GM18867 (cell line): ENCODE data around the gene ZNF576.
"Not testable (repeated sequence)": the region's sequence is repeated elsewhere in the genome, so short reads cannot be mapped to it uniquely, and the experiment has no call there.

Source experiments
- ATAC-seq: cut with Tn5 transposase; IDR thresholded peaks from one replicate; pipeline ENCODE4 v1.9.1; 2021; ENCODE audit warnings: mild to moderate bottlenecking, moderate library complexity; ENCODE audit not compliant: unreplicated experiment

ZNF576 gene

DNA sequence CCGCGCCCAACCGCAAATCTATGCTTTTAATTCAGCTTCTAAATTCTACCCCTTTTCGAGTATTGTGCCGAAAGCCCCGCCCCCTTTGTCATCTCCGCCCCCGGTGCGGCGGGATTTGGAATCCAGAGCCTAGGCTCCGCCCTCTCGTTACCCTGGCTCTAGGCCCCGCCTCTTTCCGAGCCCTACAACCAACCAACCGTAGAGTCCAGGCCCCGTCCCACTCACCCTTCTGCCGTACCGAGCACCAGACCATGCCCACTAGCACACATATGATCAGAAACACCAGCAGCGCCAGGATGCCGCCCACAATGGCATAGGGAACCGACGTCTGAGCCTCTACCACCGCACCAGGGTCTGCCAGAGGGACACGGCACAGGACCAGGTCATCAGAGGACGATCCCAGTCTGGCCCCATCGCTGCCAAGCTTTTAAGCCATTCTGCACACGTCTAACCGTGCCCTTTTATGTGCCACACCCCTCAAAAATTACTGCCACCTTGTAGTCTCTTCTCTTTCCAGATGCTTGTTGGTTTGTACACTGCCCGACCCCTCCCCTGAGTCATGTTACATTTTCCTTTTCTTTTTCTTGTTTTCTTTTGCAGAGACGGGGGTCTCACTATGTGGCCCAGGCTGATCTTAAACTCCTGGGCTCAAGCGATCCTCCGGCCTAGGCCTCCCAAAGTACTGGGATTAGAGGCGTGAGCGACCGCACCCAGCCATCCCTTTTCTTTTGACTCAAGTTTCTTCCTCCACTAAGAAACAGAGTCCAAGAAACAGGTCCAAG is 27.7 kb downstream of the ZNF576 start:
- no peak for ATAC-seq

GRCh38 chr19:43624933-43625332 is 28.5 kb downstream of the ZNF576 start:
- ATAC-seq, result no peak

GRCh38 chr19:43625918-43626579 is 29.7 kb downstream of the ZNF576 start:
- no peak for ATAC-seq

DNA sequence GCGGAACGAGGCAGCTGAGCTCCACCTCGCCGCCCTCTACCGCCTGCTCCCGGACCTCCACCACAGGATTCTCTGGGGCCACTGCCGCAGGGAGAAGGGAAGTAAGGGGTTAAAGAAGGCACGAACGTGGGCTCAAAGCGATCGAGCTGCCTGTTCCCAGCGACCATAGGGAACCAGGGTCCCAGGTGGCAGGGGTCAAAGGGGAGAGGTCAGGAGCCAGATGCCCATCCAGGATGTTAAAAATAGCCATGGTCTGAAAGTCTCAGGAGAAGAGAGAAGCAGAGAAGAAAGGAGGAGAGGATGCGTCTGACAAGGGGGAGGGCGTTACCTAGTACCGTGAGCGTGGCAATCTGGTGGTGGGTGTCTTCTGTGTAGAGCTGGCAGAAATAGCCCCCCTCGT is 30.4 kb downstream of the ZNF576 start:
- ATAC-seq, result no peak

- no peak for ATAC-seq
Measured at GRCh38 chr19:43628646-43629326, 32.4 kb downstream of the ZNF576 start.

GRCh38 chr19:43631491-43631890 is 35.1 kb downstream of the ZNF576 start:
- ATAC-seq, result no peak

DNA sequence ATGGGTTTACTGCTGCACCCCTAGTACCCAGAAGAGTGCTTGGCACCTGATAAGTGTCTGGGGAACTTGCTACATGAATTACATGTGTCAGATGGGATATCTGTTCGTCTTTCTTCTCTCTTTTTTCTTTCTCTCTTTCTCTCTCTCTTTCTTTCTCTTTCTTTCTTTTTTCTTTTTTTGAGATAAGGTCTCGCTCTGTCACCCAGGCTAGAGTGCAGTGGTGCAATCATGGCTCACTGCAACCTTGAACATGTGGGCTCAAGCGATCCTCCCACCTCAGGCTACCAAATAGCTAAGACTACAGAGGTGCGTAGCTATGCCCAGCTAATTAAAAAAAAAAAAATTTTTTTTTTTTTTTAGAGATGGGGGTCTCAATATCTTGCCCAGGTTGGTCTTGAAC is 37.1 kb downstream of the ZNF576 start:
- ATAC-seq, result no peak

DNA sequence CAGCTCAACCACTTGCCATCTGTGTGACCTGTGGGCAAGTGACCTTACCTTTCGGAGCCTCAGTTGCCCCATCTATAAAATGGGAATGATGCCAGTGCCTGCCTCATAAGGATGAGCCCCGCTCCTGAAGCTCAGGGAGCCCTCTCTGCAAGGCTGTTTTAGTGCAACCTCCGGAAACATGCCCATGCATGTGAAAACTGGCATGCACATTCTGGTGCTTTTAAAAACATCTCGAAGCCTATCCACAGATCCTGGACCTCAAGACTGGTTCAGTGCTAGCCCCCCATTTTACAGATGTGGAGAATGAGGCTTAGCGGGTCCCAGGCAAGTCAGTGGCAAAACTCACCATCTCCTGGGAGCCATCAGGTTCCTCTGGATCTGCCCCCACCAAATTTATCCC is 37.7 kb downstream of the ZNF576 start:
- no peak for ATAC-seq

DNA sequence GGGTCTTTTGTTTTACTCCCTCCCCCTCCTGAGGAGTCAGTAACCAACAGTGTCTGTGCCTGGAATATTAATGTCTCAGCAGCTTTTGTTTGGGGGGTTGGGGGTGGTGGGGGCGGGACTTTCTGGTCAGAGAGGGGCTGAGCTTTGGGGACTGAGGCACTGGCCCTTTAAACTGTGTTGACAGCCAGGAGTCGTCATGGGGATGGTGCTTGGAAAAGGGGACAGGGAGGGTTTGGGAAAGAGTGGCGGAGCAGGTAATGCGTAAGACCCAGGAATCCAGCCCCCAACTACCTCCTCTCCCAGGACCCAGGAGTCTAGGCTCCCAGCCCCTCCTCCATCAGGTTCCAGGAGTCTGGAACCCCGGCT is 38.1 kb downstream of the ZNF576 start:
- ATAC-seq, result no peak

DNA sequence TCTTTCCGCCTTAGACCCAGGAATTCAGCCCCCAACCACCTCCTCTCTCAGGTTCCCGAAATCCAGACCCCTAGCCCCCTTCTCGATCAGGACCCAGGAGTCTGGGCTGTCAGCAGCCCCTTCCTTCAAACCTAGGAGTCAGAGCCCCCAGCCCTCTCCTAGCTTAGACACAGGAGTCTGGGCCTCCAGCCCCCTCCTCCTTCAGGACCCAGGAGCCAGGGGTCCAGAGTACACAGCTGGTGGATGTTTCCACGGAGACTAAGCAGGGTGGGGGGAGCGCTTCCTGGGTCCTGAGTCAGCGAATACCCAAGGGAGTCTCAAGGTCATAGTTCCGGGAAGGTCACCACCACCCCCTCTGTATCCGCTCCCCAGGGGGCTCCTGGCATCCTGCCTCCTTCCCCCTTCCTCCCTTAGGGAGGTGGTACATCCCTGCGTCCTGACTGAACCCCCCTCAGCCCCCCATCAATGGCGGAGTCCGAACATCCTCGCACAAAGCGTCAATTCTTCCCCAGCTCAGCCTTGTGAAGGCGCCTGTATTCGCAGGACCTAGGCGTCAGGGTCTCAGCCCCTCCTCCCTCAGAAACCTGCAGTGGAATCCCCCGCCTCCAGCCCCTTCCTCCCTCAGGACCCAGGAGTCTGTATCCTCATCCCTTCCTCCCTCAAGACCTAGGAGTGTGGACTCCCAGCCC is 38.6 kb downstream of the ZNF576 start:
- no peak for ATAC-seq

DNA sequence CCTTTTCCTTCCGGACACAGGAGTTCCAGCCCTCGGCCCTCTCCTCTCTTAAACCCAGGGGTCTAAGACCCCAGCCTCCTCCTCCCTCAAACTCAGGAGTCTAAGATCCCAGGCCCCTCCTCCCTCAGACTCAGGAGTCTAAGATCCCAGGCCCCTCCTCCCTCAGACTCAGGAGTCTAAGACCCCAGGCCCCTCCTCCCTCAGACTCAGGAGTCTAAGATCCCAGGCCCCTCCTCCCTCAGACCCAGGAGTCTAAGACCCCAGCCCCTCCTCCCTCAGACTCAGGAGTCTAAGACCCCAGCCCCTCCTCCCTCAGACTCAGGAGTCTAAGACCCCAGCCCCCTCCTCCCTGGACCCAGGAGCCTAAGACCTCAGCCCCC is 39.2 kb downstream of the ZNF576 start:
- ATAC-seq, result not testable (repeated sequence)

DNA sequence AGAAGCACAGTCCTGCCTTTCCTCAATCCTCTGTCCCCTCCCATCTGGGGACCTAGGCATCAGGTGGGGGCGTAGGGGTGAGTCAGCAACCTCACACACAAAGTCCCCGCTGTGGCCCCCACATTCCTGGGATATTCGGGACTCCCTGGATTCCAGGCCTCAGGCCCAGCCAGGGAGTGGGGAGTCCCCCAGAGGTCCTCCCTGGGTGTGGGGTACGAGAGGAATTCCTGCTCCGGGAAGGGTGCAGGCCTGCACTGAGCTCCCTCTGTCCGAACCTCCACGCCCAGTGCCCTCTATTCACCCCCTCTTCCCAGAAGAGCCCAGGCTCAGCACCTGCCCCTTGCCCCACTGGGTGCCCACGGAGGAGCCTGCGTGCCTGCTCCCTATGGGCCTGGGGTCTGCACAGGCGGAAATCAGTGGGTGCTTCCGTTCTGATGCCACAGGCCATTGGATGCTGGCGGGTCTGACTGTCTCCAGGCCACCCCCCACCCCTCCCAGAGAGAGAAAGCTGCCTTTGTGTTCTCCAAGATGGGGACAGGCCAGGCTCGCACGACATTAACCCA is 39.8 kb downstream of the ZNF576 start:
- no peak for ATAC-seq

GRCh38 chr19:43638214-43638994 is 42.0 kb downstream of the ZNF576 start:
- no peak for ATAC-seq

- ATAC-seq, result no peak
Measured at GRCh38 chr19:43638995-43639518, 42.7 kb downstream of the ZNF576 start.

GRCh38 chr19:43639519-43640423 is 43.4 kb downstream of the ZNF576 start, which contains the start of gene CADM4:
CADM4 (minus strand) TSS chr19:43639850; CDS start chr19:43639790, 60 bp downstream.
- ATAC-seq, result no peak

DNA sequence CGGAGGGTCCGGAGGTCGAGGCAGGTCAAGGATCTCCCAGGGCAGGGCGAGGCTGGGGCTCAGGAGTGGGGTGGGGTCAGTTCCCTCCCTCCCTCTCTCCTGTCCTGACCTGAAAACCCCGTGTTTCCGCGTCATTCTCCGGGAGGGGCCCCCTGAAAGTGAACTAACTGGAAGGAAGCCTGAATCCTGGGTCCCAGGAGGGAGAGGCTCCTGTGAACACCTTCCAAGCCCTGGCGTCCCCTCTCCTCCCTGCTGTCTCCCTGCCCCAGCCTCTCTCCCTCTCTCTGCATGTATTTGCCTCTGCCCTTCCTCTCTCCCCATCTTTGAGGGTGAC is 44.0 kb downstream of the ZNF576 start:
- no peak for ATAC-seq

GRCh38 chr19:43641333-43641732 is 44.9 kb downstream of the ZNF576 start:
- no peak for ATAC-seq

GRCh38 chr19:43642531-43642930 is 46.1 kb downstream of the ZNF576 start:
- ATAC-seq, result no peak

DNA sequence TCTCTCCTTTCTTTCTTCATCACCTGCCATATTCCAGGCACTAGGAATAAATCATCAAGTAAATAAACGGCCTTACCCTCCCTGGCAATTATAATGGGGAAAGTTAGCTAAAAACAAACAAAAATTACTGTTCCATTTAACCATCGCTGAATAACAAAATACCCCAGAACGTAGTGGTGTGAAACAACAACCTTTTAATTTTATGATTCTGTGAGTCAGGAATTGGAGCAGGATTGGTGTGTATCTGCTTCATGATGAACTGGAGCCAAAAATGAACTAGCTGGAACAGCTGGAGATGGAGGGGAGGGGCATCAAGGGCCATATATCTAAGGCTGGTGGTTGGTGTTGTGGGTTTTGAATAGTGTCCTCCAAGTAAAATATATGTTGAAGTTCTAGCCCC is 46.9 kb downstream of the ZNF576 start:
- ATAC-seq, result no peak
